GM04503 (cell line): ENCODE data around the gene RARB.

Experiments
- DNase-seq: peaks from one replicate; pipeline ENCODE4 v3.0.0-alpha.2; 2012; ENCODE audit warnings: low read depth

The RARB gene

DNA sequence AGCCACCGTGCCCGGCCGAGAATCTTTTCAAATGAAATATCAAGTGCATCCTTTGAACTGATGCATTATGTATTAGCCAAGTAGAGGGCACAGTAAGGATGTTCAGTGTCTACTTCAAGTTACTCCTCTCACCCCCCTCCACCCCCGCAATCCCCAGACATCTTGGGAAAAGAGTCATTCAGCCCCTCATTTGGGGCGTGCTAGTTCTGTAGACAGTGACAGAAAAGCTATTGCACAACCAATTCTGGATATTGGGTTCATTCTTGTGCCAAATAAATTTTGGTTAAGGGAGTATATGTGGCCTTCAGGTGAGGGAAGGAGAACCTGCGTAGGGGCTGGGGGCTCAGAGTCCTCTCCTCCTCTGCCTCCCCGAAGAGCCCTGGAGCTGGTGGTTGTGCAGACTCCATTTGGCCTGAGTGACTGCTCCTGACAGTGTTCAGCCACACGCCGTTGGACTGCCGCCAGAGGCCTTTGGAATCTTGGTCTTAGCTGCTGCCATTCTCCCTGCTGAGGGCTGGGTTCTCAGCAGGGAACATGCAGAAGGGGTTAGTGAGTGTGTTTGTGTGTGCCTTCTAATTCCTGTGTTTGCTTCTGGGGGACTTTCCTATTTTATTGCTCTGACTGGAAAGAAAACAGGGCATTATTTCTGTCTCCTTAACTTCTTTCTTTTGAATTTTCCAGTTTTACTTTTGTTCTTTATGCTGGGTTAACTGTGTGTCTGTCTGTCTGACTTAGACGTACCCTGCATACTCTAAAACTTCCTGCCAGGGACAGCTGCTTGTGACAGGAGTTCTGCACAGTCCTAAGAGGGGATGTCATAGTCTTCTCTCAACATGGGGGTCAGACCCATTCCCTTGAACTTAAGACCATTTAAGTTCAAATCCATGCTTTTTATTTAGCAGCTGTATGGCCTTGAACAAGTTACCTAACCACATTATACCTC, 21.0 kb downstream of the RARB start:
- no peak for DNase-seq

DNA sequence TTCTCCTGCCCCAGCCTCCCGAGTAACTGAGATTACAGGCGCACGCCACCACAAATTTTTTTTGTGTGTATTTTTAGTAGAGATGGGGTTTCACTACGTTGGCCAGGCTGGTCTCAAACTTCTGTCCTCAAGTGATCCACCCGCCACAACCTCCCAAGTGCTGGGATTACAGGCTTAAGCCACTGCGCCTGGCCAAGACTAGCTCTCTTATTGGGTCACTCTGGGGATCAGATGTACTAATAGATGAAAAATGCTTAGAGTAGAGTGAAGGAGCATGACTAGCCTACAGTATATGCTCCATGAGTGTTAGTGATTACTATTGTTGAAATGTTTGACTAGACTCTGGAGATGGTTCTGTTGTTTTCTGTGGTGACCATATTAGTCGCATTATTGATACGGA, 21.8 kb downstream of the RARB start:
- DNase-seq = no peak

DNA sequence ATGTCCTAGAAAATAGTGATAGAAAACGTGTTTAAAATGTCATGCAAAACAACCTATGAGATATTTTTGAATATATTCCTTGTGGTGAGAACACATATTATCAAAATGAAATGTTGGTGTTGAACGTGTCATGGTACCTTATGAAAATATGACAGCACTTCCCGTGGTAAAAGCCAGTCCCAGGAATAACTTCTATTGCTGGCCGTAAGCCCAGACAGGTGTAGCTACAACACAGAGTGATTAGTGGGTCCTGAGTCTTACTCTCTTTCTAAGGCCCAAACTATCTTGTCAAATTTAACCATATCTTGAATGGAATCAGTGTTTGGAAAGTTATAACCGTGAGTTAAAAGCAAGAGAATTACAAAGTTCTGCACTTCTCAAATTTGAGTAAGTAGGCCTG, 24.1 kb downstream of the RARB start:
- no peak for DNase-seq

DNA sequence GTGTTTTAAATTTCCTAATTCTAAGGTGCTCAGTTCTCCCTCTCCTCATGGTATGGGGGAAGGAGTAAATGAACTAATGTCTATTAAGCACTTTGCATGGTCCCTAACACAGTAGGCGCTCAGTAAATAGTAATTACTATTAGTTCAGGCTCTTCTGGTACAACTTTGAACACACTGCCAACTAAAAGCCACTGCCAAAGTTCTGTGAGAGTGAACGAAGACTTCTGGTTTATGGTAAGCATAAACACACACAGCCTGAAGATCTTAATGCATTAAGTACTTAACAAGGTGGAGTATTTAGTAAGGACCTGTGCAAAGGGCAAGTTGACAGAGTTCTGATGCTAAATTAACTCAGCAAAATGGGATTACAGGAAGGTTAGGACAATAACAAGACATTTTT, 24.7 kb downstream of the RARB start:
- no peak for DNase-seq

DNA sequence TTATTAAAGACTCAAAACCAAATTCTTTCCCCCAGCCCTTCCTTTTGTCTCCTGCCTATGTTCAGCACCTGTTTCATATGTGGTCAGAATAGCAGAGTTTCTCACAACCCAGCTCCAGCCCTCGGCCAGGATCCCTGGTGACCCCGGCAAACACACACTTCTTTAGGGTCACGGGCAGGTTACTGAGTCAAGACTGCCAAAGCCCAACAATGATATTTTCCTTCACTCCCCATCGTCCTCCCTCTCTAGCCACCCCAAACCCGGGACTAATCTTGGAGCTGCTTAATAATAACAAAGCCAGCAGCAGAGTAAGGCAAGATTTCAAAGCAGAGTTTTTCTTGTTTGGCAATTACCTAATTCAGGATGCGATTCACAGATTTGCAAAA, 25.5 kb downstream of the RARB start:
- no peak for DNase-seq

DNA sequence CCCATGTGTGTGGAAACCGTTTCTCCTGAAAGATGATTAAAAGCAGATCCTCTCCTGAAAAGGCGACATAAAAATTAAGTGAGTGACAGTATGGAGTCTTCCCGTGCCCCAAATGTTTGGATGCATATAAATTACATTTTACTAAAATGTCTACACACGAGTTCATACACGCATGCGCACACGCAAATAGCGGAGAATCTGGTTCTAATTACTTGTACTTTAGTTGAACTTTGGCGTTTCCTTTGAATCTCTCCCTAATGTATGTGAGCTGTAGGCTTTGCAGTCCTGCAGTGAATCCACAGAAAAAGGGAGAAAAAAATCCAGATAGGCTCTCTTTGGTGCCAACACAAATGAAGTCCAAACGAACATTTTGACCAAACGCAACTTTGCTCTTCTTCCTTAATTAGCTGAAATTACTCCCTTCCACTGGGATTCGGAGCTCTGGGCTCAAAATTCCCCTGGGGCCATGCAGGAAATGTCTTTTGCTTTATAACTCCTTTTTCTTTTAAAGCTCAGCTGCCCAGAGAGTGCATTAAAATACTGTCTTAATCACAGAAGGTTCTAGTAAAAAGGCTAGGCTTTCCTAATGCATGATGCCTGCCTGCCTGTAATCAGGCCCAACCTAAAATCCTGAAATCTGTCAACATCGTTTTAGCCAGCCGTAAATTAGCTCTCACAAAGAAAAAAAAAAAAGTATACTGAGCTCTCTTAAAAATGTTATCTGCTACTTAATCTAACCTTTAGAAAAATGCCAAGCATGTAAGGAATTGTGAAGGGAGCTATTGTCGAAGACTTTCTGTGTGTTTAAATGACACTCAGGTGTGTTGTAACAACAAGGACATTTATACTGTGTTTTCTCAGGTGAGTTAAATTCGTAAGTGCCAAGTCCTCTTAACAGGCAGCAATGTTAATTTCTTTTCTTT, 26.2 kb downstream of the RARB start:
- DNase-seq = peak; percentile 57

DNA sequence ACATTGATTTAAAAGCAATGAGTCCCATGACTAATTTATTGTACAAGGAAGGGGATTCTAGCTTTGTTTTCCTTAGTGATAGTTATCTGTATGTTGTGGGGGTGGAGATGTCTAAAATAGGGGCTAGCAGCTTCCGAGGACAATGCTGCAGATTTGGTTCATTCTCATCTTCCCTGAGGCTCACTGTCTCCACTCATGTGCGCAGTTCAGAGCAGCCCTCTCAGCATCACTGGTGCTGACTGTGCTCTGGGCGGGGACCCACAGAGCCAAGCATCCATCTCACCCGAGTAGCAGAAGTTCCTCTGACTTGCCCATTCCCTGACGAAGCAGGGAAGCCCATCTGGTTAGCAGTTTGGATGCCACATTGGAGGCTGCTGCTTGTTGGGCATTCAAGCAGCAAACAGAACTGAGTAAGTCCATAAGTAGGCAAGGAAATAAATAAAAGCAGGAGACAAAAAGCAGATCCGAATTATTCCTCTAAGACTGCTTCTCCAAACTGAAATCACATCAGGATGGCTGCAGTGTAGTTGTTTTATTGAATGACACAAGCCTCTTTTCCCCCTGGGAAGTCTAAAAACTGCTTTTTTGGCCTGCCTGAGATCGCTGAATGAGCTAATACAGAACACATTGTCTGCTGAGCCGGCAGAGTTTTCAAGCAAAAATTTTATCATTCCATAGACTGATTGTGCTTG, 27.5 kb downstream of the RARB start:
- DNase-seq = peak; percentile 36

DNA sequence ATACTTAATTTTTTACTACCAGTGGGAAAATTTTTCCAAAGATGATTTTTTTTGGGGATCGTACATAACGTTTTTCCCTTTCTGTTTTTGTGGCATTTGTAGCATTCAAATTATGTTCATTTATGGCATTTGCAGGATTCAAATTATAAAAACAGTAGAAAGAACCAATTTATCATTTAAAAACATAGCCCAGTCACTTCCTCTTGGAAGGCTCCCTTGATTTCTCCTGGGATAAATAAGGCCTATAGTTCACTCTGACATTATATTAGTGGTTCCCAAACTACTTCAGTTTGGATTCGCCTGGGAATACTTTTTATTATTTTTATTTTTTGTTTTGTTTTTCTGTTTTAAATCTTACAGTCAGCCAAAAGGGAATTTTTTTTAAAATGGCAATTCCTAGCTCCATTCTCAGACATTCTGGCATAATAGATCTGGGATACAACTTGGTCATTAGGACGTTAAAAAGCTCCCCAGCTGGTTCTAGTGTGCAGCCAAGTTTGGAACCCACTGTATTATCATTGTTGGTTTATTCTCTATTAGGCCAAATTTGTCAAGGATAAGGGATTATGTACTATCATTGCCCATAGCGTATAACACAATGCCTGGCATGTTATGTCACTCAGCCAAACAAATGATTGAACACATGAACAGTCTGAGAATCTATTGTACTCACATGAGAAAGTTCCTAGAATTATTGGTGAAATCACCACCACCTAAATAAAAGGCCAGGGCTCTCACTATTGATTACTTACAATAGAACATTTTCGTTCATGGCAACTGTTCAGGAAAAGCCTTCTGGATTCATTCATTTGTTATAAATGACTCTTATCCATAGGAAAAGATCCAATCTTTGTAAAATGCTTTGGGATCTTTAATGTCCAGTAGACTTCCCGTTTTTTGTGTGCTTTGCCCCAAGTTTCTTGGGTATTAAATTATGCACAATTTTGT, 28.9 kb downstream of the RARB start:
- no peak for DNase-seq

DNA sequence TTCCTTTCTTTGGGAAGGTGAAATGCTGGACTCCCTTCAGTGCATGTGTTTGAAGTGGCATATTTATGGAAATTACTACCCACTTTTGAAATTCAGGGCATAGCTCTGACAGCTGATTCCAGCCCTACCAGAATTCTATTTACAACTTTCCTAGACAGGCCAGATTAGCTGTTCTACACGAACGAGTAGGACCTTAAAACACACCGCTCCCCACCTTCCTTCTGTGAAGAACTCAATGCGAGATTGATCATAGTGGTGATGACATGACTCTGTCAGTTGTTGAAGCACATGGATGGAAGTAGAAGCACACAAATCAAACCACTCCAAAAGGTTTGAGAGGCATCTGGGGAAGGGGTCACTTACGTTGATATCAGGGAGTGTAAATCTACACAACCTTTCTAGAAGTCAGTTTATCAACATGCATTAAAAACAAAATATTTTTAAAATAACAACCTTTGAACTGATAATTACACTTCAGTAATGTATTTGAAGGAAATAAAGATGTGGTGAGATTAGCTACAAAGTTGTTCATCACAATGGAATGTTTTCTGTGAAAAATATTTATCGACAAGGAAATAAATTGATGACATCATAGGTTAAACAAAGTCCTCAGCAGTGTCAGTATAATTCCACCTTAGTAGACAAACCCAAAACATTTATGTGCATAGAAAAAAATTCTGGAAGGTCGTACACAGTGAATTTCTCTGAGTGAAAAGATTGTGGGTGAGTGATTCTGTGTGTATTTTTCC, 29.8 kb downstream of the RARB start:
- no peak for DNase-seq

DNA sequence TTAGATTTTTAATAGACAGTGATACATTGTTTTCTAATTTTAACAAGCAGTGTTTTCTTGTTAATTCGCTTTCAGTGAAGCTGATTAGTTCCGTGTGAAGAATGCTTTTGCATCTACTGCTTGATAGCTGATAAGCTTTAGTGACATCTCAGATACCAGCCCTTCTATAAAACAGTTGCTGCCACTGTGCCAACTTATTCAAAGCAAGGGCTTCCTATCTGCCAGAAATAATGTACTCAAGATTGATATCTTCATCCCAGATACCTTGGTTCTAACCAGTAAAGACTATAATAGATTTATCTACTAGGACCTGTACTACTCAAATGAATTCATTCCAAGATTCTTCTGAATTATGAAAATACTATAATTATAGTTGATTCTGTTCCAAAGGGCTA, 30.4 kb downstream of the RARB start:
- no peak for DNase-seq

DNA sequence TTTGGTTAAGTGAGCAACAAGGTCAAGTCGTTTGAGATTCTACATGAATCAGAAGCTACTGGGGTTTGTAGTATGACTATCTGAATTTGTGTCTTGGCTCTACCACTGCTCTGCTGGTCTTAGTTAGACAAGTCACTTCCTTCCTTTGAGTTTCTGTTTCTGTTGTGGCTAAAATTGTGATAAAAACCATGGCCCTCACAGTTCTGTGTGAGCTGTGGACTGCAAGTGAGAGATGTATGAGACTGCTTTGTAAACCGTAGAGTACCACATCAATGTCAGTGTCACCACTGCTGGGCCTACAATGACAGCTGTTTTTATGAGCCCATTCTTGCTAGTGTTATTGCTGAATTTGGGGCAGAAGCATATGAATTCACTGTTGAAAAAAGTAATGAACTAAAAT, 32.7 kb downstream of the RARB start:
- no peak for DNase-seq

DNA sequence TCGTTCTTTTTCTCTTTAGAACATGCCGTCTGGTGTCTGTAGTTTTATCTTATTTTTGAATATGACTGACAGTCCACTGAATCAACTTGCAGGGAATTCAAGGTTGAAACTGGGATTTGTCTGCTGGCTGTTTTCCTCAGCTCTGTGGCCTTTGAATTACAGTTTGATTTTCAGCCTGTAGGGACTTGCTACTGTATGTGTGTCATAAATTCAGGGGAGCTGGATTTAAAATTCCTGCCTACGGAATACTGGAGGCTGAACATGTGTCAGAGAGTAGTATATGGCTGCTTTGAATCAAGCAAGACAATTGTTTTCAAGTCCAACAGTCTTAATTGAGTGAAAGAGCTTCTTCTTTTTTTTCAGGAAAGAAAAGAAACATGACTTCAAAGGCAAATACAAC, 33.9 kb downstream of the RARB start:
- no peak for DNase-seq

DNA sequence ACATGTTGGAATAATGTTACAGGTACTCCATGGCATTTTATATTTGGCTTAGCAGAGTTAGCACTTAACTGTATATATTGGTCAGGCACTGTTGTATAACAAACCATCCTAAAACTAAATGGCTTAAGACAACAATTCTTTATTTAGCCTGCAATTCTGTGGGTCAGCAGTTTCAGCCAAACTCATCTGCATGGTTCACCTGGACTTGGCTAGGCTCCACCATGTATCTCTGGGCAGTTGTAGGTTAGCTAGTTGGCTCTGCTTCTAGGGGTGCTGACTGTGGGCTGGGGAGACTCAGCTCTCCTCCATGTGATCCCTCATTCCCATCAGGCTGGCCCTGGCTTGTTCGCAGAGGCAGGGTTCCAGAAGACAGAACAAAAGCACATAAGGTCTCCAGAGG, 34.4 kb downstream of the RARB start:
- DNase-seq = no peak

DNA sequence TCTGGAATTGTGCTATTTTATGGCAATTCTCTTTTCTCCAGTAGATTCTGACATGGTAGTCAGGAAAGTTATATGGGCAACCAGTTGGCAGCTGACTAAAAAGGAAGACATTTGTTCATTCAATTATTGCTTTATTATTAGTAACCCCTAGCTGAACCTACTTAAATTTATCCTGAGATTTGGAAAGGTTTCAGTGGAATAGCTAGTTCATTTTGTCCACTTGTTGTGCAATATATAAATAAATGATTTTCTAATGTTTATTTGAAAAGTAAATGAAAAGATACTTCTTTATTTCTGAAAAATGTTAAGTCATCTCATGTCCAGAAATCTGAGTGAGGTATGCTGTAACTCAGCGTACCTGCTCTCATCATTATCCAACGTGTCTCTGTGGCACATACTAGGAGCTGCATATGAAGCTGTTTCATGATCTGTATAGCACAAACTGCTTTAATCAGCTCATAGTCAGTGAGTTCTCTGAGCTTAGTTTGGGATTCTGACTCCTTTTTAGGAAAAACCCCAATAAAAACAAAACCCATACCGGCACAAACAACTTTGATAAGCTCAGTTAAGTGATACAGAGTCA, 35.9 kb downstream of the RARB start:
- DNase-seq = no peak

DNA sequence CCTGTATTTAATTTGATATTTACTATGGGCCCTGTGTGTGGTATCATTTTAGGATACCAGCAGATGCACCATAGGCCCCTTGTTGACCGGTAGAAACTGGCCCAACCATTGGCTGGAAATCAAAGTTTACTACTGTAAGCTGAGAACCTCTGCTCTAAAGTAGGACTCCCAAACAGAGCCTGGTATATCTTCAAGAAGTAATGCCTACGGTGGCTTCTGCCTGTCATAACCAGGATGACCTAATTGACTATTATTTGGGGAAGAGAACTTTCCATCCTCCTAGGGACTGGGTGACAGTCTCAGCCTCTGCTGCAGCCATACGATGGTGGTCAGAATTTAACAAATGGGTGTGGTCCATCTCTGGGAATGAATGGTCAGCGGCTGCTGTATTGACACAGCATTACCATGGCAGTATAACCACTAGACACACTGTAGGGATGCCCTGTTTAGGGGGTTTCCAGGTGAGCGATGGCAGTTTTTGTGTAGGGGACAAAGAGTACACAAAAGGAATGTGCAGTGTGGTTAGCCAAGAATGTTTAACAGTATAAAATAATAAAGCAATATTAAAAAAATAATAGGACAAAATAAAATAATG, 37.3 kb downstream of the RARB start:
- DNase-seq = no peak

DNA sequence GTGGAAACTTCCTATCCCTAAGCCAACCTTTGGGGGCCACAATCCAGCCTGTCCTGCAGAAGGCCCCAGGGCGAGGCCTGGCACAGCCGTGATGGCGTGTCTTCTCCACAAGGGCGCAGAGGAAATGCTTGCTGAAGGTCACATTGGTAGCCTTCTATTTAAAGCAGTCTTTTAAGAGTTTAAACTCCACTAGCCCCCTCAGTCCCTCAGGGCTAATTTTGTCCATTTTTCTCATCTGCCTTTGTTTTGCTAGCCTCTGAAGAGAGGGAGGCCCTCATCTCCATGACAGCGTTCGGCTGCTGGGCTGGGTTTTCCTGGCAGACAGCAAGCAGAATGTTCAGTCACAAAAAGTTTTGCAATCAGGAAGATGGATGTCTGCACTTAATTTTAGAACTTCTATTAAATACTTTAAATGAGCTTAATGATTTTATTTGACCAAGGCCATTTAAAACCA, 40.8 kb downstream of the RARB start:
- peak; percentile 64 for DNase-seq

DNA sequence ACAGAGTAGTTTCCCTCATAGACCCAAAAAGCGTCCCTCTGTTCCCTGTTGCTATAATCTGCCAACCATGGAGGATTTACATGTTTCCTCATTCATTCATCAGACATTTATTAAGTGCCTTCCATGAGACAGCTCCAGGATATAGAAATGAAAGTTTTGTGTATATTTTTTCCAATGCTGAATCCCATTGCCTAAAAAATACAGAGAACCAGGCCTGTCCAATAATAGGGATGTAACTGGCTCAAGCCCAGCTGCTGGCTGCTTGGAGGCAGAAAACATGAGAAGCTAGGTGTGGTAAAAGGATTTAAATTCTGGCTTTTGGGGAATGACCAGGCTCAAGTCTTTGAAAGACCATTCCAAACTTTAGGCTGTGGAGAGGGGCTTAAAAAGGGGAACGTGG, 41.5 kb downstream of the RARB start:
- no peak for DNase-seq

DNA sequence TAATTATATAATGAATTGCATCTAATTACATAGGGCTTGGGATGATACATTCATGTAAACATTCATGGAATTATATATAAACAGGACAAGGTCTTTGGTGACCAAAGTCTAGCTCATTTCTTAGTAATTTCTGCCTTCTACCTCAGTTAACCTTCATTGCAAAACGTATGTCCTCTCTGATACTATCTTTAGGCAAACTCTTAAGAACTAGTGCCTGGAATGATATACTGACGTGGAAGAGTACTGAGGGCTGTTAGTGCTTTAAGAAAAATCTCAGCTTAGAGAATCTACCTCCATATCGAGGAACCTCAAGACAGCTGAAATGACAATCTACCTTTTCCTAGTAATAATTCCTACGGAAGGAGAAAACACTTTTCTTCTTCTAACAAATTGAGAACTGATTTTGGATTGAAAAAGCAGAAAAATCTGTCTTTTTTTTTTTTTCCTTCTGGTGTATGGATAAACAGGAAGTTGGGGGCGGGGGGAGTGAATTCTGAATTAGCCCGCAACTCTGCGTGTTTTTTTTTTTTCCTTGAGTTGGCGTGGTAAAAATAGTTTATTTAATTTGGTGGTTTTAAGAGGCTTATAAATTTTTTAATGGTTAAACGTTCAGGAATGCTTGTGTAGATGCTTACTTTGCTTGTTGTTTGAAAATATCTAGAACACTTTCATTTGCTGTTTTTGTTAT, 43.2 kb downstream of the RARB start:
- peak; percentile 22 for DNase-seq

DNA sequence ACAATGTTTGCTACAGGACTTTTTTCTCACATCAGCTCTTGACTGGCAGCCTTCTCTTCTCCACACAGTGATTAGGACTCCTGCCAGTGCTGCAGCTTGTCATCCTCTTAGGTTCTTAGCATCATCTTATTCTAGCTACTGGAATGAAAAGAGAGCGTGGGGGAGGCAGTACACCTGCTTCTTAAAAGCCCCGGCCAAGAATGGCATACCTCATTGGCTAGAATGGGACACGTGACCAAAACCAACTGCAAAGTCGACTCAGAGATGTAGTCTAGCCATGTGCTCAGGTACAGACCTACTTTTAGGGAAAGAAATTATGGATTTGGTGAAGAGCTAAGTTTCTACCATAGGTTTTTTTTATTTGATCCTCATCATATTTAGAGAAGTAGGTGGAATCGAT, 44.1 kb downstream of the RARB start:
- no peak for DNase-seq
